Gastrocnemius medialis (tissue), 4 donors: ENCODE data around the gene MGRN1.

Experiments used
- POLR2A ChIP-seq, 2 donors: fragments of 450-650 bp; IDR thresholded peaks; one replicate each; pipeline ENCODE4 v1.6.1; 2017; ENCODE audit warnings: antibody characterized with exemption in 2 of 2, mild to moderate bottlenecking in 2 of 2, moderate library complexity in 2 of 2
- TF ChIP-seq, protein P1 (sequence below), 5 experiments: fragments of 450-650 bp in 3 of 5; fragments of 200-600 bp in 2 of 5; sonication (generic) in 2 of 5; IDR thresholded peaks in 4 of 5; conservative IDR thresholded peaks in 1 of 5; 1 replicate in 4 of 5; 2 replicates in 1 of 5; pipeline ENCODE4 v1.5.1; 2016 to 2019; ENCODE audit warnings: antibody characterized with exemption in 5 of 5, mild to moderate bottlenecking in 3 of 5, moderate library complexity in 3 of 5

DNA sequence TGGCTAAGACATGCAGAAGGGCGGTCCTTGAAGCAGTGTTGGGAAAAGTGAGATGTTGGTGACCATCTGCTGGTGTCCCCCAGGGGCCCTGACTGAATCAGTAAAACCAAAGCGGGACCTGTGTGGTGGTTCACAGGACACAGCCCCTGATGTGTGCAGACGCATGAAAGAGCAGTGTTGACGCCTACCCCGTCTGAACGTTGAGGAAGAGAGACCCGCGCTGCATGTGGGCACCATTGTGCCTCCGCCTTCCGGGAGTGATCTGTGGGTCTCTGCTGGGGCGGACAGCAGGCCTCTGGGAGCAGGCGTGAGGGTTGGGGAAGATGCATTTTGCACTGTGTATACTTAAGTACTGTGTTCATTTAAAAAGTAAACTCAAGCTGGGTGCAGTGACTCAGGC lies 31.6 kb downstream of the MGRN1 start:
- TF ChIP-seq, protein P1, sequence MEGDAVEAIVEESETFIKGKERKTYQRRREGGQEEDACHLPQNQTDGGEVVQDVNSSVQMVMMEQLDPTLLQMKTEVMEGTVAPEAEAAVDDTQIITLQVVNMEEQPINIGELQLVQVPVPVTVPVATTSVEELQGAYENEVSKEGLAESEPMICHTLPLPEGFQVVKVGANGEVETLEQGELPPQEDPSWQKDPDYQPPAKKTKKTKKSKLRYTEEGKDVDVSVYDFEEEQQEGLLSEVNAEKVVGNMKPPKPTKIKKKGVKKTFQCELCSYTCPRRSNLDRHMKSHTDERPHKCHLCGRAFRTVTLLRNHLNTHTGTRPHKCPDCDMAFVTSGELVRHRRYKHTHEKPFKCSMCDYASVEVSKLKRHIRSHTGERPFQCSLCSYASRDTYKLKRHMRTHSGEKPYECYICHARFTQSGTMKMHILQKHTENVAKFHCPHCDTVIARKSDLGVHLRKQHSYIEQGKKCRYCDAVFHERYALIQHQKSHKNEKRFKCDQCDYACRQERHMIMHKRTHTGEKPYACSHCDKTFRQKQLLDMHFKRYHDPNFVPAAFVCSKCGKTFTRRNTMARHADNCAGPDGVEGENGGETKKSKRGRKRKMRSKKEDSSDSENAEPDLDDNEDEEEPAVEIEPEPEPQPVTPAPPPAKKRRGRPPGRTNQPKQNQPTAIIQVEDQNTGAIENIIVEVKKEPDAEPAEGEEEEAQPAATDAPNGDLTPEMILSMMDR (IDR thresholded peaks at IDR 0.05 in 4 of 5, conservative IDR thresholded peaks at IDR 0.05 in 1 of 5), result no peak
- no peak for TF ChIP-seq POLR2A (IDR thresholded peaks at IDR 0.05)
